SK-MEL-5 (cell line): Measurements from ENCODE around the gene UNK. TPM values are rescaled to one million over a fixed set of nuclear protein-coding genes. Genes with fewer than 3 reads are reported as not detected.
"Not testable (repeated sequence)": the region's sequence is repeated elsewhere in the genome, so short reads cannot be mapped to it uniquely, and the experiment has no call there.

Source experiments
- DNase-seq: peaks from one replicate; pipeline ENCODE4 v3.0.0-alpha.2; 2016; ENCODE audit warnings: low read depth, low spot score
- in situ Hi-C: cut with HindIII; loops from 2 replicates; pipeline ENCODE4 v1.10.0; 2016; ENCODE audit warnings: low sequenced_read_pairs, high pct_unique_total_duplicates, low pct_unique_long_range_greater_than_20kb
- total RNA-seq: library from RNA; depleted of rRNA; stranded (reverse); fragments of >200 nt; shearing (Covaris generic); gene quantifications from 2 replicates; pipeline ENCODE4 v1.2.3, GENCODE V29; 2014

The UNK gene
- total RNA-seq, 1 experiment from 2014 or later: 76.9 TPM

GRCh38 chr17:75764711-75765421 is 19.7 kb upstream of the UNK start, which contains the start of gene GALK1:
Gene GALK1, minus strand, starts transcription at chr17:75765192. Its CDS starts 56 bp downstream, at chr17:75765136.
- in situ Hi-C loops: no loop called here
- peak; percentile 67 for DNase-seq

GRCh38 chr17:75765981-75766380 is 18.6 kb upstream of the UNK start:
- DNase-seq: no peak
- in situ Hi-C loops: no loop called here

GRCh38 chr17:75767881-75768280 is 16.7 kb upstream of the UNK start:
- in situ Hi-C loops: no loop called here
- DNase-seq: no peak

GRCh38 chr17:75769536-75769935 is 15.1 kb upstream of the UNK start:
- in situ Hi-C loops: no loop called here
- DNase-seq: no peak

GRCh38 chr17:75771334-75772281 is 13.0 kb upstream of the UNK start:
- in situ Hi-C loops: no loop called here
- no peak for DNase-seq

GRCh38 chr17:75773121-75773807 is 11.3 kb upstream of the UNK start:
- in situ Hi-C loops: no loop called here
- DNase-seq: no peak

- DNase-seq: no peak
- in situ Hi-C loops: no loop called here
Measured at GRCh38 chr17:75773808-75774470, 10.7 kb upstream of the UNK start.

- no peak for DNase-seq
- in situ Hi-C loops: no loop called here
Measured at GRCh38 chr17:75774471-75774990, 10.1 kb upstream of the UNK start.

- no peak for DNase-seq
- in situ Hi-C loops: no loop called here
Measured at GRCh38 chr17:75774991-75775668, 9.5 kb upstream of the UNK start.

GRCh38 chr17:75776386-75777295 is 8.0 kb upstream of the UNK start:
- DNase-seq: no peak

GRCh38 chr17:75777296-75777922 is 7.2 kb upstream of the UNK start:
- in situ Hi-C loops: no loop called here
- DNase-seq: no peak

More at GRCh38 chr17:75776386-75777295, 8.0 kb upstream of the UNK start:
- in situ Hi-C loops: no loop called here

- DNase-seq, in situ Hi-C loops: not testable (repeated sequence)
Measured at GRCh38 chr17:75778066-75778860, 6.3 kb upstream of the UNK start.

- in situ Hi-C loops: no loop called here
- DNase-seq: peak; percentile 71
Measured at GRCh38 chr17:75778861-75779249, 5.8 kb upstream of the UNK start.

GRCh38 chr17:75779250-75779986 is 5.2 kb upstream of the UNK start:
- peak; percentile 100 for DNase-seq
- in situ Hi-C loops: no loop called here
